CD4-positive, alpha-beta T cell (primary cell): ENCODE data around the gene TROAP. TPM values are rescaled to one million over a fixed set of nuclear protein-coding genes. Genes with fewer than 3 reads are reported as not detected.
A peak's percentile ranks its signal among the peaks of the same experiment; 100 is the strongest.

Source experiments
- ATAC-seq: fragments of 200-7000 bp; cut with Tn5 transposase; one replicate; pipeline ENCODE4 v1.10.0; 2022; ENCODE audit warnings: mild to moderate bottlenecking; ENCODE audit not compliant: poor library complexity
- CTCF ChIA-PET: fragments of 350-600 bp; sonication (Branson Sonifier 250); formaldehyde crosslinking; loops from one replicate; lab custom pipeline; 2021; ENCODE audit warnings: antibody characterized with exemption, inconsistent platforms; lab: Charles Lee
- POLR2A ChIA-PET: fragments of 350-600 bp; sonication (Branson Sonifier 250); formaldehyde crosslinking; loops from one replicate; lab custom pipeline; 2021; ENCODE audit warnings: antibody characterized with exemption, inconsistent platforms; lab: Charles Lee
- DNase-seq, 14 experiments: peaks; one replicate each; pipeline ENCODE4 v3.0.0-alpha.2; 2013 to 2020; ENCODE audit warnings: mixed read lengths in 2 of 14
- H3K27ac ChIP-seq, 2 donors: one replicate each; pipeline versions ENCODE4 v1.5.1 to v1.7.0; 2013; ENCODE audit warnings: low read length in 2 of 2, low read depth in 1 of 2, mild to moderate bottlenecking in 1 of 2
- H3K27me3 ChIP-seq, 2 experiments: 1 replicate in 1 of 2; 2 replicates in 1 of 2; pipeline versions ENCODE4 v1.6.1 to v1.7.0; 2013; ENCODE audit warnings: low read length in 2 of 2, control low read depth in 1 of 2, mild to moderate bottlenecking in 1 of 2, moderate library complexity in 1 of 2; ENCODE audit not compliant: insufficient read depth in 2 of 2, control insufficient read depth in 1 of 2
- H3K36me3 ChIP-seq: one replicate; pipeline ENCODE4 v1.6.1; 2013; ENCODE audit warnings: low read length, control low read depth; ENCODE audit not compliant: insufficient read depth
- H3K4me1 ChIP-seq: one replicate; pipeline ENCODE4 v1.6.1; 2013; ENCODE audit warnings: low read length, control low read depth; ENCODE audit not compliant: insufficient read depth
- H3K4me3 ChIP-seq: one replicate; pipeline ENCODE4 v1.5.1; 2013; ENCODE audit warnings: mild to moderate bottlenecking, low read length, moderate library complexity
- H3K9me3 ChIP-seq, 2 experiments: 1 replicate in 1 of 2; 2 replicates in 1 of 2; pipeline versions ENCODE4 v1.6.1 to v1.7.0; 2013; ENCODE audit warnings: low read length in 2 of 2, mild to moderate bottlenecking in 2 of 2, control low read depth in 1 of 2, moderate library complexity in 1 of 2; ENCODE audit not compliant: control insufficient read depth in 1 of 2, insufficient read depth in 1 of 2
- H3K27ac Mint-ChIP-seq: one replicate; pipeline ENCODE4 v1.8.0; 2020; ENCODE audit warnings: mixed read lengths
- H3K27me3 Mint-ChIP-seq: one replicate; pipeline ENCODE4 v1.8.0; 2021; ENCODE audit warnings: mixed read lengths
- H3K36me3 Mint-ChIP-seq: one replicate; pipeline ENCODE4 v1.8.0; 2021; ENCODE audit warnings: low read depth, mixed read lengths
- H3K4me1 Mint-ChIP-seq: one replicate; pipeline ENCODE4 v1.8.0; 2021; ENCODE audit warnings: low read depth, mixed read lengths
- H3K4me3 Mint-ChIP-seq: one replicate; pipeline ENCODE4 v1.8.0; 2020; ENCODE audit warnings: mild to moderate bottlenecking, mixed read lengths
- H3K9me3 Mint-ChIP-seq: one replicate; pipeline ENCODE4 v1.8.0; 2020; ENCODE audit warnings: mixed read lengths
- CTCF ChIP-seq: fragments of 200-600 bp; IDR thresholded peaks from one replicate; pipeline ENCODE4 v1.8.0; 2022; ENCODE audit warnings: antibody characterized with exemption, mild to moderate bottlenecking
- intact Hi-C, 2 experiments: fragments of 100-400 bp; cut with DNase I in 1 of 2; cut with micrococcal nuclease in 1 of 2; formaldehyde crosslinking; loops; one replicate each; pipeline versions ENCODE4 v1.15.1 to v1.9.0; 2023 to 2025; cut with DNase I, micrococcal nuclease
- total RNA-seq, 174 experiments: library from RNA in 2 of 174; stranded (reverse) in 2 of 174; gene quantifications; one replicate each; pipeline ENCODE4 v1.2.3 and lab custom pipeline; 2021 to 2026

The TROAP gene
- total RNA-seq, 2 experiments from 2014 or later, result 0.30 to 0.31 TPM

GRCh38 chr12:49294086-49294803, 28.8 kb upstream of the TROAP start:
- H3K36me3 ChIP-seq, result no peaks in the 10 kb centered on the region
- H3K4me3 ChIP-seq, result no peak overlapping the region
- ChIA-PET POLR2A (interaction anchor here (1.7 kb wide), 1 partner anchor 48 kb away, joined by 6 read pairs; no protein-coding TSS in a partner anchor), CTCF (interaction anchor here (1.4 kb wide), 1 partner anchor 38 kb away, joined by 4 read pairs; no protein-coding TSS in a partner anchor)
- H3K27me3 ChIP-seq, result peaks cover 48 to 59% of the 10 kb centered on the region in 2 experiments
- Mint-ChIP-seq H3K36me3 (no peaks in the 10 kb centered on the region), H3K27me3 (peaks cover 58% of the 10 kb centered on the region), H3K4me3 (no peak overlapping the region), H3K9me3 (no peaks in the 10 kb centered on the region), H3K4me1 (peaks cover 23% of the 10 kb centered on the region), H3K27ac (no peak overlapping the region)
- no peak overlapping the region for H3K27ac ChIP-seq
- DNase-seq (no peak), ATAC-seq (no peak)
- H3K4me1 ChIP-seq, result peaks cover 31% of the 10 kb centered on the region
- intact Hi-C loops, result no loop called here
- TF ChIP-seq CTCF, result no peak
- peaks cover 0 to 22% of the 10 kb centered on the region in 2 experiments for H3K9me3 ChIP-seq

GRCh38 chr12:49294804-49295081, 28.3 kb upstream of the TROAP start:
- Mint-ChIP-seq H3K4me1 (peaks cover 23% of the 10 kb centered on the region), H3K4me3 (no peak overlapping the region), H3K36me3 (no peaks in the 10 kb centered on the region), H3K9me3 (no peaks in the 10 kb centered on the region), H3K27me3 (peaks cover 58% of the 10 kb centered on the region), H3K27ac (no peak overlapping the region)
- H3K4me1 ChIP-seq, result peaks cover 31% of the 10 kb centered on the region
- ATAC-seq, result no peak
- H3K36me3 ChIP-seq, result no peaks in the 10 kb centered on the region
- peaks cover 0 to 22% of the 10 kb centered on the region in 2 experiments for H3K9me3 ChIP-seq
- no peak for DNase-seq
- H3K4me3 ChIP-seq, result no peak overlapping the region
- intact Hi-C loops, result no loop called here
- H3K27ac ChIP-seq, result no peak overlapping the region
- CTCF ChIA-PET, result interaction anchor here (1.4 kb wide), 1 partner anchor 37 kb away, joined by 4 read pairs; no protein-coding TSS in a partner anchor
- POLR2A ChIA-PET, result interaction anchor here (1.7 kb wide), 1 partner anchor 48 kb away, joined by 6 read pairs; no protein-coding TSS in a partner anchor
- no peak for TF ChIP-seq CTCF
- peaks cover 48 to 59% of the 10 kb centered on the region in 2 experiments for H3K27me3 ChIP-seq

GRCh38 chr12:49295082-49295936, 27.7 kb upstream of the TROAP start, which contains the start of gene PRPH:
Gene PRPH, plus strand, starts transcription at chr12:49295147. Its CDS starts 54 bp downstream, at chr12:49295201.
- Mint-ChIP-seq H3K27ac (no peak within 1 kb of the TSS), H3K9me3 (no peaks in the 10 kb centered on the region), H3K36me3 (no peaks in the 10 kb centered on the region), H3K4me3 (no peak within 1 kb of the TSS), H3K4me1 (peaks cover 23% of the 10 kb centered on the region), H3K27me3 (peaks cover 58% of the 10 kb centered on the region)
- ATAC-seq, result no peak
- peaks cover 0 to 22% of the 10 kb centered on the region in 2 experiments for H3K9me3 ChIP-seq
- H3K27me3 ChIP-seq, result peaks cover 48 to 59% of the 10 kb centered on the region in 2 experiments
- peak in 1 of 14 experiments; percentile 23 for DNase-seq
- CTCF ChIA-PET, result interaction anchor here (0.9 to 1.4 kb wide), 3 partner anchors 23 to 52 kb away, joined by 3 to 5 read pairs (median 4); no protein-coding TSS in a partner anchor
- H3K4me3 ChIP-seq, result no peak within 1 kb of the TSS
- no peak for TF ChIP-seq CTCF
- intact Hi-C loops, result no loop called here
- peaks cover 31% of the 10 kb centered on the region for H3K4me1 ChIP-seq
- H3K36me3 ChIP-seq, result no peaks in the 10 kb centered on the region
- POLR2A ChIA-PET, result interaction anchor here (0.6 to 1.7 kb wide), 3 partner anchors 47 to 405 kb away, joined by 3 to 6 read pairs (median 3); no protein-coding TSS in a partner anchor
- no peak within 1 kb of the TSS for H3K27ac ChIP-seq
